ENCODE measurements around the gene TYW1B. TPM values are rescaled to one million over a fixed set of nuclear protein-coding genes. Genes with fewer than 3 reads are reported as not detected.

Gene TYW1B
- total and polyA plus RNA-seq, 4 donors = 1.4 to 4.8 (median 3.7) TPM

DNA sequence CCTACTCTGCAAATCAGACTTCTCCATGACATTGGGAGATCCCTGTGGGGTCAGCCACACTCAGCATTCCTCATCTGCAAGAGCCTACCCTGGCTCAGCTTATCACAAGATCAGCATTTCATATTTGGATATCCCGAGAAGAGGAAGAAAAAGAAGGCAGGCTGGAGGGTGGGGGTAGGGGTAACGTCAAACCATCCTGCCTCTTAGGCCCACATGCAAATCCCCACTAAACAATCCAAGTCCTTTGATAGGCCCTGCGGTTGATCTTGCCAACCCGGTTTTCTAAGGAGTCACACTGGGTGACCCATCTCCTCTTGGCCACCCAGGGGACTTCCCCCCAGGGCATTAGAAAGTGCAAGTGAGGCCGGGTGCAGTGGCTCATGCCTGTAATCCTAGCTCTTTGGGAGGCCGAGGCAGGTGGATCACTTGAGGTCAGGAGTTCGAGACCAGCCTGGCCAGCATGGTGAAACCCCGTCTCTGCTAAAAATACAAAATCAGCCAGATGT, 287.8 kb downstream of the TYW1B start:
- 88% methylated on average over 8 of the region's 8 CpGs for WGBS
- TF ChIP-seq NR2F2 (IDR thresholded peaks at IDR 0.05) = no peak
- no peak for TF ChIP-seq GABPA (IDR thresholded peaks at IDR 0.05 in 1 of 2, conservative IDR thresholded peaks at IDR 0.05 in 1 of 2)
- TF ChIP-seq, protein P1, sequence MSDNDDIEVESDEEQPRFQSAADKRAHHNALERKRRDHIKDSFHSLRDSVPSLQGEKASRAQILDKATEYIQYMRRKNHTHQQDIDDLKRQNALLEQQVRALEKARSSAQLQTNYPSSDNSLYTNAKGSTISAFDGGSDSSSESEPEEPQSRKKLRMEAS (IDR thresholded peaks at IDR 0.05) = no peak
- TF ChIP-seq HNF4G (IDR thresholded peaks at IDR 0.05) = no peak
- TF ChIP-seq RXRA (IDR thresholded peaks at IDR 0.05) = no peak
- no peak for TF ChIP-seq YY1 (IDR thresholded peaks at IDR 0.05)
- TF ChIP-seq RAD21 (IDR thresholded peaks at IDR 0.05) = no peak
- TF ChIP-seq, protein P2, sequence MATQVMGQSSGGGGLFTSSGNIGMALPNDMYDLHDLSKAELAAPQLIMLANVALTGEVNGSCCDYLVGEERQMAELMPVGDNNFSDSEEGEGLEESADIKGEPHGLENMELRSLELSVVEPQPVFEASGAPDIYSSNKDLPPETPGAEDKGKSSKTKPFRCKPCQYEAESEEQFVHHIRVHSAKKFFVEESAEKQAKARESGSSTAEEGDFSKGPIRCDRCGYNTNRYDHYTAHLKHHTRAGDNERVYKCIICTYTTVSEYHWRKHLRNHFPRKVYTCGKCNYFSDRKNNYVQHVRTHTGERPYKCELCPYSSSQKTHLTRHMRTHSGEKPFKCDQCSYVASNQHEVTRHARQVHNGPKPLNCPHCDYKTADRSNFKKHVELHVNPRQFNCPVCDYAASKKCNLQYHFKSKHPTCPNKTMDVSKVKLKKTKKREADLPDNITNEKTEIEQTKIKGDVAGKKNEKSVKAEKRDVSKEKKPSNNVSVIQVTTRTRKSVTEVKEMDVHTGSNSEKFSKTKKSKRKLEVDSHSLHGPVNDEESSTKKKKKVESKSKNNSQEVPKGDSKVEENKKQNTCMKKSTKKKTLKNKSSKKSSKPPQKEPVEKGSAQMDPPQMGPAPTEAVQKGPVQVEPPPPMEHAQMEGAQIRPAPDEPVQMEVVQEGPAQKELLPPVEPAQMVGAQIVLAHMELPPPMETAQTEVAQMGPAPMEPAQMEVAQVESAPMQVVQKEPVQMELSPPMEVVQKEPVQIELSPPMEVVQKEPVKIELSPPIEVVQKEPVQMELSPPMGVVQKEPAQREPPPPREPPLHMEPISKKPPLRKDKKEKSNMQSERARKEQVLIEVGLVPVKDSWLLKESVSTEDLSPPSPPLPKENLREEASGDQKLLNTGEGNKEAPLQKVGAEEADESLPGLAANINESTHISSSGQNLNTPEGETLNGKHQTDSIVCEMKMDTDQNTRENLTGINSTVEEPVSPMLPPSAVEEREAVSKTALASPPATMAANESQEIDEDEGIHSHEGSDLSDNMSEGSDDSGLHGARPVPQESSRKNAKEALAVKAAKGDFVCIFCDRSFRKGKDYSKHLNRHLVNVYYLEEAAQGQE (IDR thresholded peaks at IDR 0.05) = no peak
- TF ChIP-seq, protein P3, sequence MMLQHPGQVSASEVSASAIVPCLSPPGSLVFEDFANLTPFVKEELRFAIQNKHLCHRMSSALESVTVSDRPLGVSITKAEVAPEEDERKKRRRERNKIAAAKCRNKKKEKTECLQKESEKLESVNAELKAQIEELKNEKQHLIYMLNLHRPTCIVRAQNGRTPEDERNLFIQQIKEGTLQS (IDR thresholded peaks at IDR 0.05) = no peak
- no peak for TF ChIP-seq FOXA1 (IDR thresholded peaks at IDR 0.05)
- TF ChIP-seq HNF4A (conservative IDR thresholded peaks at IDR 0.05) = no peak
- TF ChIP-seq, protein P4, sequence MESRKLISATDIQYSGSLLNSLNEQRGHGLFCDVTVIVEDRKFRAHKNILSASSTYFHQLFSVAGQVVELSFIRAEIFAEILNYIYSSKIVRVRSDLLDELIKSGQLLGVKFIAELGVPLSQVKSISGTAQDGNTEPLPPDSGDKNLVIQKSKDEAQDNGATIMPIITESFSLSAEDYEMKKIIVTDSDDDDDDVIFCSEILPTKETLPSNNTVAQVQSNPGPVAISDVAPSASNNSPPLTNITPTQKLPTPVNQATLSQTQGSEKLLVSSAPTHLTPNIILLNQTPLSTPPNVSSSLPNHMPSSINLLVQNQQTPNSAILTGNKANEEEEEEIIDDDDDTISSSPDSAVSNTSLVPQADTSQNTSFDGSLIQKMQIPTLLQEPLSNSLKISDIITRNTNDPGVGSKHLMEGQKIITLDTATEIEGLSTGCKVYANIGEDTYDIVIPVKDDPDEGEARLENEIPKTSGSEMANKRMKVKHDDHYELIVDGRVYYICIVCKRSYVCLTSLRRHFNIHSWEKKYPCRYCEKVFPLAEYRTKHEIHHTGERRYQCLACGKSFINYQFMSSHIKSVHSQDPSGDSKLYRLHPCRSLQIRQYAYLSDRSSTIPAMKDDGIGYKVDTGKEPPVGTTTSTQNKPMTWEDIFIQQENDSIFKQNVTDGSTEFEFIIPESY (IDR thresholded peaks at IDR 0.05) = no peak
- no peak for TF ChIP-seq SP1 (IDR thresholded peaks at IDR 0.05)
- no peak for TF ChIP-seq FOXA2 (IDR thresholded peaks at IDR 0.05)
- TF ChIP-seq, protein P5, sequence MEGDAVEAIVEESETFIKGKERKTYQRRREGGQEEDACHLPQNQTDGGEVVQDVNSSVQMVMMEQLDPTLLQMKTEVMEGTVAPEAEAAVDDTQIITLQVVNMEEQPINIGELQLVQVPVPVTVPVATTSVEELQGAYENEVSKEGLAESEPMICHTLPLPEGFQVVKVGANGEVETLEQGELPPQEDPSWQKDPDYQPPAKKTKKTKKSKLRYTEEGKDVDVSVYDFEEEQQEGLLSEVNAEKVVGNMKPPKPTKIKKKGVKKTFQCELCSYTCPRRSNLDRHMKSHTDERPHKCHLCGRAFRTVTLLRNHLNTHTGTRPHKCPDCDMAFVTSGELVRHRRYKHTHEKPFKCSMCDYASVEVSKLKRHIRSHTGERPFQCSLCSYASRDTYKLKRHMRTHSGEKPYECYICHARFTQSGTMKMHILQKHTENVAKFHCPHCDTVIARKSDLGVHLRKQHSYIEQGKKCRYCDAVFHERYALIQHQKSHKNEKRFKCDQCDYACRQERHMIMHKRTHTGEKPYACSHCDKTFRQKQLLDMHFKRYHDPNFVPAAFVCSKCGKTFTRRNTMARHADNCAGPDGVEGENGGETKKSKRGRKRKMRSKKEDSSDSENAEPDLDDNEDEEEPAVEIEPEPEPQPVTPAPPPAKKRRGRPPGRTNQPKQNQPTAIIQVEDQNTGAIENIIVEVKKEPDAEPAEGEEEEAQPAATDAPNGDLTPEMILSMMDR (IDR thresholded peaks at IDR 0.05; ENCODE audit: low read depth, low read length, missing input control) = no peak
- no peak for TF ChIP-seq JUND (IDR thresholded peaks at IDR 0.05)
- no peak for TF ChIP-seq TAF1 (conservative IDR thresholded peaks at IDR 0.05)
- H3K36me3 ChIP-seq (ENCODE audit: control insufficient read depth in 4 of 4, insufficient read depth in 3 of 4, low read depth in 1 of 4, low read length in 3 of 4) = no peaks in the 10 kb centered on the region
- H3K4me1 ChIP-seq (ENCODE audit: control insufficient read depth in 4 of 4, insufficient read depth in 4 of 4, low read length in 3 of 4) = no peaks in the 10 kb centered on the region
- DNase-seq (ENCODE audit: low spot score) = no peak
- no peak overlapping the region for H3K9ac ChIP-seq (ENCODE audit: low read depth in 1 of 2, low read length in 2 of 2)
- H3K4me3 ChIP-seq (ENCODE audit: low read depth in 1 of 3, low read length in 3 of 3) = no peak overlapping the region
- no peaks in the 10 kb centered on the region for H3K9me3 ChIP-seq (ENCODE audit: control insufficient read depth in 4 of 4, low read length in 3 of 4)
- H3K27ac ChIP-seq (ENCODE audit: low read depth in 1 of 2, low read length in 2 of 2) = no peak overlapping the region
- no peaks in the 10 kb centered on the region for H3K27me3 ChIP-seq (ENCODE audit: control insufficient read depth in 4 of 4, insufficient read depth in 4 of 4, low read length in 3 of 4)
